A673 (cell line): ENCODE results near the gene FAM120B. TPM values are rescaled to one million over a fixed set of nuclear protein-coding genes. Genes with fewer than 3 reads are reported as not detected.
"Not testable (repeated sequence)": the region's sequence is repeated elsewhere in the genome, so short reads cannot be mapped to it uniquely, and the experiment has no call there.

Experiments
- BruUV-seq: library from RNA; stranded (reverse); fragments of 400-500 nt; replicated peaks from 2 replicates; lab custom pipeline; 2021; lab: Mats Ljungman, UMichigan
- CTCF ChIA-PET: fragments of 300-600 bp; sonication (Branson Sonifier 250); formaldehyde crosslinking; loops from one replicate; lab custom pipeline; 2022; ENCODE audit warnings: antibody characterized with exemption; lab: Charles Lee
- POLR2A ChIA-PET: fragments of 300-600 bp; sonication (Branson Sonifier 250); formaldehyde crosslinking; loops from one replicate; lab custom pipeline; 2022; ENCODE audit warnings: antibody characterized with exemption; ENCODE audit not compliant: low non-redundant PET; lab: Charles Lee
- DNase-seq: peaks from one replicate; pipeline ENCODE4 v3.0.0-alpha.2; 2015; ENCODE audit warnings: low spot score
- H3K27ac ChIP-seq: fragments of 200-600 bp; sonication (generic); 2 replicates; pipeline ENCODE4 v1.5.1; 2016; ENCODE audit warnings: mixed run types, low read depth, mild to moderate bottlenecking, mixed read lengths, antibody characterized with exemption, low read length; ENCODE audit not compliant: poor library complexity, severe bottlenecking
- H3K27me3 ChIP-seq: fragments of 200-600 bp; sonication (generic); replicated peaks from 2 replicates; pipeline ENCODE4 v1.6.1; 2017; ENCODE audit warnings: mixed run types, low read depth, mild to moderate bottlenecking, mixed read lengths, antibody characterized with exemption, low read length; ENCODE audit not compliant: insufficient read depth, poor library complexity
- H3K36me3 ChIP-seq: fragments of 200-600 bp; sonication (generic); 2 replicates; pipeline ENCODE4 v1.6.1; 2016; ENCODE audit warnings: mixed run types, mild to moderate bottlenecking, mixed read lengths, antibody characterized with exemption, low read length; ENCODE audit not compliant: insufficient read depth, poor library complexity, severe bottlenecking
- H3K4me1 ChIP-seq: fragments of 200-600 bp; sonication (generic); 2 replicates; pipeline ENCODE4 v1.6.1; 2017; ENCODE audit warnings: mixed run types, mild to moderate bottlenecking, mixed read lengths, antibody characterized with exemption, low read length; ENCODE audit not compliant: insufficient read depth, poor library complexity, severe bottlenecking
- H3K4me3 ChIP-seq: fragments of 200-600 bp; sonication (generic); 2 replicates; pipeline ENCODE4 v1.5.1; 2016; ENCODE audit warnings: low read depth, mixed run types, mild to moderate bottlenecking, mixed read lengths, low read length; ENCODE audit not compliant: poor library complexity, severe bottlenecking
- H3K9me3 ChIP-seq: fragments of 200-600 bp; sonication (generic); 2 replicates; pipeline ENCODE4 v1.6.1; 2016; ENCODE audit warnings: mixed run types, low read depth, mild to moderate bottlenecking, mixed read lengths, antibody characterized with exemption, low read length; ENCODE audit not compliant: poor library complexity, severe bottlenecking
- EZH2 ChIP-seq: fragments of 200-600 bp; sonication (generic); IDR thresholded peaks from 2 replicates; pipeline ENCODE4 v1.6.1; 2017; ENCODE audit warnings: borderline replicate concordance, low read depth, mild to moderate bottlenecking, mixed read lengths, antibody characterized with exemption, low read length; ENCODE audit not compliant: poor library complexity, severe bottlenecking
- intact Hi-C: fragments of 100-400 bp; cut with micrococcal nuclease; formaldehyde crosslinking; loops from one replicate; pipeline ENCODE4 v1.10.0; 2022; ENCODE audit not compliant: unreplicated experiment
- total RNA-seq: library from RNA; stranded (reverse); gene quantifications from 2 replicates; pipeline ENCODE4 v1.2.3, GENCODE V29; 2021
- TF ChIP-seq, protein P1 (sequence below): fragments of 300-800, 200-600 bp; sonication (generic); conservative IDR thresholded peaks from 2 replicates; pipeline ENCODE4 v1.5.1; 2017; ENCODE audit warnings: low read depth, mild to moderate bottlenecking, antibody characterized with exemption, low read length, moderate library complexity, mixed read lengths

Gene FAM120B
- total RNA-seq, 1 experiment from 2014 or later: 31.6 TPM

DNA sequence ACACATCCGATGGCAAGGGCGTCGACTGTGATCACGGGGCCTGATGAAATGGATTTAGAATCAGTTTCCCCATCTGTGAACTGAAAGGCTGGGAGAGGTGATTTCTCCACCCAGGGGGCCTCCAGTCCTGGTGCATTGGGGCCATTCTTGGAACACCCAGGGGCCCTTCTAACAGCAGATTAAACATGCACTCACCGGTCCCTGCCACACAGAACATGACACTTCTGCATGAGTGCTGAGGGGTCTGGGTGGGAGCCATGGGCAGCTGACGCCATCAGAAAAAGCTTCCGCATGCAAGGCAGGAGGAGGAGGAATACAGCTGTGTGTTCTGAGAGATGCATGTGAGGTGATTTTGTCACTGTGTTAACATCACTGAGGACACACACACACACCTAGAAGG lies 42.5 kb upstream of the FAM120B start:
- DNase-seq: no peak
- POLR2A ChIA-PET: no interaction called here
- CTCF ChIA-PET: no interaction called here
- H3K4me3 ChIP-seq: no peak overlapping the region
- no peaks in the 10 kb centered on the region for H3K4me1 ChIP-seq
- no peaks in the 10 kb centered on the region for H3K27me3 ChIP-seq
- no peak overlapping the region for H3K27ac ChIP-seq
- BruUV-seq: no TSS peak
- no peaks in the 10 kb centered on the region for H3K9me3 ChIP-seq
- H3K36me3 ChIP-seq: no peaks in the 10 kb centered on the region
- intact Hi-C loops: no loop called here
- no peak for TF ChIP-seq EZH2
- TF ChIP-seq, protein P1, sequence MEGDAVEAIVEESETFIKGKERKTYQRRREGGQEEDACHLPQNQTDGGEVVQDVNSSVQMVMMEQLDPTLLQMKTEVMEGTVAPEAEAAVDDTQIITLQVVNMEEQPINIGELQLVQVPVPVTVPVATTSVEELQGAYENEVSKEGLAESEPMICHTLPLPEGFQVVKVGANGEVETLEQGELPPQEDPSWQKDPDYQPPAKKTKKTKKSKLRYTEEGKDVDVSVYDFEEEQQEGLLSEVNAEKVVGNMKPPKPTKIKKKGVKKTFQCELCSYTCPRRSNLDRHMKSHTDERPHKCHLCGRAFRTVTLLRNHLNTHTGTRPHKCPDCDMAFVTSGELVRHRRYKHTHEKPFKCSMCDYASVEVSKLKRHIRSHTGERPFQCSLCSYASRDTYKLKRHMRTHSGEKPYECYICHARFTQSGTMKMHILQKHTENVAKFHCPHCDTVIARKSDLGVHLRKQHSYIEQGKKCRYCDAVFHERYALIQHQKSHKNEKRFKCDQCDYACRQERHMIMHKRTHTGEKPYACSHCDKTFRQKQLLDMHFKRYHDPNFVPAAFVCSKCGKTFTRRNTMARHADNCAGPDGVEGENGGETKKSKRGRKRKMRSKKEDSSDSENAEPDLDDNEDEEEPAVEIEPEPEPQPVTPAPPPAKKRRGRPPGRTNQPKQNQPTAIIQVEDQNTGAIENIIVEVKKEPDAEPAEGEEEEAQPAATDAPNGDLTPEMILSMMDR: no peak

DNA sequence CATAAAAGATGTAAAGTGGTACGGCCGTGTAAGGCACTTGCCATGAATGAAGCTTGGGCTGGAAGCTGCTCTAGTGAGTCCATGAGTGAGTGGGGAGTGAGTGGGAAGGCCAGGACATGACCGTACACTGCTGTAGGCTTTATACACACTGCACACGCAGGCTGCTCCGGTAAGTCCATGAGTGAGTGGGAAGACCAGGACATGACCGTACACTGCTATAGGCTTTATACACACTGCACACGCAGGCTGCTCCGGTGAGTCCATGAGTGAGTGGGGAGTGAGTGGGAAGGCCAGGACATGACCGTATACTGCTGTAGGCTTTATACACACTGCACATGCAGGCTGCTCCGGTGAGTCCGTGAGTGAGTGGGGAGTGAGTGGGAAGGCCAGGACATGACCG lies 41.9 kb upstream of the FAM120B start:
- H3K36me3 ChIP-seq, H3K4me3 ChIP-seq, H3K27ac ChIP-seq, CTCF ChIA-PET, DNase-seq, H3K27me3 ChIP-seq, BruUV-seq, intact Hi-C loops, POLR2A ChIA-PET, H3K4me1 ChIP-seq, H3K9me3 ChIP-seq: not testable (repeated sequence)

DNA sequence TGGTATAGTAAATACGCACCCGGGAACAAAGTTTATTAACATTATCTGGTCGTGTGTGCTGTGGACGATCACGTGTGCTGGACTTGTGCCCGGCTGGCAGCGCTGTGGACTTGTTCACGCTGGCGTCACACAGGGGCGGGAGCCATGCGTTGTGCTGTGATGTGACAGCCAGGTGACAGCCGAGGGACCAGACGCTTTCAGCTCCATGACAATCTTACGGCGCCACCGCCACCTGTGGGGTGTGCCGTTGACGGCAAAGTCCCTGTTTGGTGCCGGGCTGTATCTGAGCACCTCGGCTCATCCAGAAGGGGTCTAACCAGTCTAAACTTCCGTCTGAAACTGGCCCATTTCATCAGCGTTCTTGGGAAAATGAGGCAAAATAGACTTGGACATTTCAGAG lies 40.9 kb upstream of the FAM120B start:
- intact Hi-C loops: no loop called here
- H3K4me3 ChIP-seq: no peak overlapping the region
- POLR2A ChIA-PET: no interaction called here
- no peaks in the 10 kb centered on the region for H3K9me3 ChIP-seq
- H3K27ac ChIP-seq: no peak overlapping the region
- CTCF ChIA-PET: no interaction called here
- H3K4me1 ChIP-seq: no peaks in the 10 kb centered on the region
- no peaks in the 10 kb centered on the region for H3K27me3 ChIP-seq
- DNase-seq: no peak
- TF ChIP-seq, protein P1: no peak
- no peak for TF ChIP-seq EZH2
- H3K36me3 ChIP-seq: no peaks in the 10 kb centered on the region
- BruUV-seq: no TSS peak

DNA sequence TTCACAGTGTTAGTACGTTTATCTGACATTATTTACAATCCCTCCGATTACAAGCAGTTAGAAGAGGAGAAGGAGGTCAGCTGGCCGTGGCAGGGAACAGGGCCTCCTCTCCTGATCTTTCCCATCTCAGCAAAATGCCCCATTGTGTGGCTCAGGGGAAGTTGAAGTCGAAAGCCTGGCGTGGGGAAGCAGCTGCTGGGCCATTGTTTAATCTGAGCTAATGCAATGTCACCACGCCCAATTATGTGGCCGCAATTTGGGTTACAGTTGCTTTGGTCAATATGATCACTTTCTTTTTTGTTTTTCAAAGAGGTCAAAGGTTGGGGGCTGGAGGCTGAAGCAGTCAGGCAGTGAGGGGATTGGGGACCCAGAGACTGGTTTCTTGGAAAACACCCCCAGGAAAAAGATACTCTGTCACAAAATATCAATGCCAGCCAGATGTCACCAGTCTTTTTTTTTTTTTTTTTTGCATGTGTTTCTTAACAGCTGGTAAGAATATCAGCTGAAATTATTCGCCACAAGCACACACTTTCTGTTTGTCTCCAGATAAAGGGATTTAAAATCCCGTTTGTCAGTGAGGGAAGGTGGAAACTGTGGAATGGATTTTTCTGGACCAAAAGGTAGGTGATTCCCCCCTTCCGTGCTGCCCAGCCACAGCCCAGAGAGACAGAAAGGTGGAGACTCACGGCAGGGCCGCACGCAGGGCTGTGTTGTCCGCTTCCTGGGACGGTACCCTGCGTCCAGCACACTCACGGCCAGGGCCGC lies 40.3 kb upstream of the FAM120B start:
- H3K4me1 ChIP-seq: no peaks in the 10 kb centered on the region
- no peak overlapping the region for H3K4me3 ChIP-seq
- ChIA-PET CTCF (no interaction called here), POLR2A (no interaction called here)
- H3K9me3 ChIP-seq: no peaks in the 10 kb centered on the region
- no peak for TF ChIP-seq EZH2
- no TSS peak for BruUV-seq
- H3K27me3 ChIP-seq: no peaks in the 10 kb centered on the region
- no peaks in the 10 kb centered on the region for H3K36me3 ChIP-seq
- no peak overlapping the region for H3K27ac ChIP-seq
- no peak for DNase-seq
- intact Hi-C loops: no loop called here
